Activated CD4-positive, alpha-beta T cell treated with anti-CD3 and anti-CD28 coated beads, Interleukin-2, Interleukin-4, amounts not matched to agents 100 ng/mL and 50 ng/mL, durations not matched to agents 16 hours and 8 hours (primary cell): ENCODE results near the gene GALNS.
"Not testable (repeated sequence)": the region's sequence is repeated elsewhere in the genome, so short reads cannot be mapped to it uniquely, and the experiment has no call there.

Experiments
- DNase-seq: peaks from one replicate; pipeline ENCODE4 v3.0.0-alpha.2; 2020; ENCODE audit warnings: low spot score

Gene GALNS

DNA sequence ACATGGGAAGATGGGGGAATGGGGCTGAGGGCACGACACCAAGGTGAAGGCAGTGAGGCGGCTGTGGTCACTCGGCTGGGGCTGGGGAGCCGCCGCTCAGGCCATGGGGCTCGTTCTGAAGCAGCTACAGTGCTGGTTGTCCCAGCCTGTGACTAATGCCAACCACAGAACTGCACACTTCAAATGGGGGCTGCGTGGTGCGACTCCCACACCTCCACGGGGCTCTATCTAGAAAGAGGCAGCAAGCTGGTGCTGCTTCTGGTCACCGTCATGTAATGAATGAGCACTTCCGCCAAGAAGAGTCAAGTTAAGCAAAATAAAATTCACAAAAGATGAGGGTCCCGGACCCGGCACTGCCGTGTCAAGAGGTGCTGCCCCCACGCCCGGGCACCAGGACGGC lies 20.0 kb downstream of the GALNS start:
- DNase-seq = no peak

- DNase-seq = no peak
Observed at GRCh38 chr16:88835818-88836217, 20.9 kb downstream of the GALNS start.

DNA sequence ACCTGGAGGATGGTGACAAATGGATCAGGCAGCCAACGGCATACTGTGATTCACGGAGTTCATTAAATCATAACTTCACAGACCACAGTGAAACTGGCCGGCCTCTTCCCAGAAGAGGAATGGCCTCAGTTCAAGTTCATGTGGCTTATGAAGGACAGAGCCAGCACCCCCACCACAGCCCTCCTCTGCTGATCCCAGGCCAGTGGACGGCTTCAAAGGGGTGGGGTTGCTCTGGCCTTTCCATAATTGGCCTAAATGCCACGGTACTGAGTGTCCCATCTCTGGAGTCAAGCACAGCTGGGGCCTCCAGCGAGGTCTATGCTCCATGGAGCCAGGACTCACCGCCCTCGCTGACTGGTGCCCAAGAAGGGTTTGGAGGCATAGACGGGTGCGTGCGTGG lies 21.4 kb downstream of the GALNS start:
- DNase-seq = no peak

GRCh38 chr16:88834670-88835069 lies 22.1 kb downstream of the GALNS start:
- DNase-seq = no peak

DNA sequence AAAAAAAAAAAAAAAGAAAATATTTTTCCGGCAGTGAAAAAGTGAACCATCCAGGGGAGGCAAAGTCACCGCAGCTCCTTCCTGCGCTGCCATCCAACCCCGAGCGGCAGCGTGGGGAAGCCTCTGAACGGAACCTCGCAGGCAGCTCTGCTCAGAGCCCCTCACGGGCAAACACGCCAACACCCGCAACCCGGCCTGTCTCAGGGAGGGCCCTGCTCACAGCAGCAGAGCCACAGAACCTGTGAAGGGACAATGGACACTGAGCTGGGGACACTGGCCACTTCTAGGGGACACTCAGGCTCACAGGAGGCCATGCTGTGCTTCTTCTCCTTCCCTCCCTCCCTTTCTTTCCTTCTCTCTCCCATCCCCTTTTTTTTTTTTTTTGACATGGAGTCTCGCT lies 23.7 kb downstream of the GALNS start:
- DNase-seq = no peak

DNA sequence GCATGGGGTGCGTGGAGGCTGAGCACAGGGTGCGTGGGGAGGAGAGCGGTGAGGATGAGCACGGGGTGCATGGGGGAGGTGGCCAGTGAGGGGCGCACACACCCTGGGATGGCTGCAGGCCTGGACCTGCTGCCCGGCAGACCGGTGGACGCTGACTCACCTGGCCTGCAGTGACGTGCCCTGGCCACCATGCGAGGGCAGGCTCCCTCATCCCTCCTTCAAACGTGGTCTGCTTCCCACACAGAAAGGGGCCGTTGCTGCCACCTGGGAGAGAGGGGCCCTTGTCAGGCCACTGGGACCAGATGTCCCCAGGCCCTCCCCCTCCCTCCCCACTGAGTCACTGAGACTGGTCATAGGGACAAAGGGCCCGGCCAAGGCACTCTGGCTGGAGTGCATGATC lies 24.9 kb downstream of the GALNS start:
- DNase-seq = no peak

DNA sequence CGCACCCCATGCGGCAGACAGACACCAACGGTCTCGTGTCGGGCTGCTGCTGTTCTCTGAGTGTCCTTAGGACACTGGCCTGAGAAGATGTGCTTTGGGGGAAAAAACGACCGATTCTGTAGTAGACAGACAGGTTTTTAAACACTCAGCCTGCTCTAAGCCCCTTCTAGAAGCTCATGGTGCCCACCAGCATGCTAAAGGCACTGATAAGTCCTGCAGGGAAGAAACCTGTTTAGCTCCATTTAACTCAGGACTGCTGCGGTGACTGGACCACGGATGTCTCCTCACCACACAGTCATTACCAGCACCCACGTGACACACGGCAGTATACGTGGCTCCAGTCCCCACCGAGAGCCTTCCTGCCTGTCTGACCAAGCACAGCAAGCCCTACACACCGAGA lies 26.0 kb downstream of the GALNS start:
- DNase-seq = no peak

GRCh38 chr16:88830258-88830657 lies 26.5 kb downstream of the GALNS start:
- DNase-seq = no peak

DNA sequence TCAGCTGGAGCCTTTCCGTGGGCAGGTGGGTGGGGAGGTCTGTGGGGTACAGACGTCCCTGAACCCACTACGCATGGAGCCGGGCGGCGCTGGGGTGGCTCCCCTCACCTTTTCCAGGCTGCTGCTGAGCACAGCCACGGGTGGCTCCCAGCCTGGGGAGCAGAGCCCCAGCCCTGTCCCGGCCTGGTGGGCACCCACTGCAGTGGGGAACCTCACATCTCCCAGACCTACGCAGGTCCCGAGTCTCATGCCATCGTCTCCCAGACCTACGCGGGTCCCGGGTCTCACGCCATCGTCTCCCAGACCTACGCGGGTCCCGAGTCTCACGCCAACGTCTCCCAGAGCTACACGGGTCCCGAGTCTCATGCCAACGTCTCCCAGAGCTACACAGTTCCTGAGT lies 28.0 kb downstream of the GALNS start:
- DNase-seq = no peak

- no peak for DNase-seq
Observed at GRCh38 chr16:88827727-88828126, 29.0 kb downstream of the GALNS start.

DNA sequence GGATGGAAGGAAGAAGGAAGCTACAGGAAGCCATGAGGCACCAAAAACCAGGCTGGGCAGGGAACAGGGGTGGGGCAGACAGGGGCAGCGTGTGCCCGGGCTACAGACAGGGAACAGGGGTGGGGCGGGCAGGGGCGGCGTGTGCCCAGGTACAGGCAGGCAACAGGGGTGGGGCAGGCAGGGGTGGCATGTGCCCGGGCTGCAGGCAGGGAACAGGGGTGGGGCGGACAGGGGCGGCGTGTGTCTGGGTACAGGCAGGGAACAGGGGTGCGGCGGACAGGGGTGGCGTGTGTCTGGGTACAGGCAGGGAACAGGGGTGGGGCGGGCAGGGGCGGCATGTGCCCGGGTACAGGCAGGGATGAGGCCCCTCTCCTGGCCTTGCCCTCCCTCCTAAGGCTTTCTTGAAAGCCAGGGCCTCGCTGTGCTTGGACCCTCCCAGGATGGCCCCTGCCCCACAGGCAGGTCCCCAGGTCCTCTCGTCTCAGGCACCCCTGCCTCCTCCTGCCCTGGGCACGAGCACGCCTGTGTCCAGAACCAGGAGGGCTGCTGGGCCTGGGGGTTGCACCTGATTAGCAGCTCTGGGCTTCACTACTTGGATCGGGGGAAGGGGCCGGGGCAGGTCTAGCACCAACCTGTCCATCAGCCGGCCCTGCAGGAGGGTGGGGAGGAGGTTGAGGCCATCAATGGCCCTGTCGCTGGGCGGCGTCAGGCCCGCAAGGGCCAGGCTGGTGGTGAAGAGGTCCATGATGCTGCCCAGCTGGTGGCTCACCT lies 30.5 kb downstream of the GALNS start:
- DNase-seq = no peak

DNA sequence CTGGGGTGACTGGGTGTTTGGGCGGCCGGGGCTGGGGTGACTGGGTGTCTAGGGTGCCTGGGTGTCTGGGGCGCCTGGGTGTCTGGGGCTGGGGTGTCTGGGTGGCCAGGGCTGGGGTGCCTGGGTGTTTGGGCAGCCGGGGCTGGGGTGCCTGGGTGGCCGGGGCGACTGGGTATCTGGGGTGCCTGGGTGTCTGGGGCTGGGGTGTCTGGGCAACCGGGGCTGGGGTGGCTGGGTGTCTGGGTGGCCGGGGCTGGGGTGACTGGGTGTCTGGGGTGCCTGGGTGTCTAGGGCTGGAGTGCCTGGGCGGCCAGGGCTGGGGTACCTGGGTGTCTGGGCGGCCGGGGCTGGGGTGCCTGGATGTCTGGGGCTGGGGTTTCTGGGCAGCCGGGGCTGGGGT lies 31.6 kb downstream of the GALNS start:
- no peak for DNase-seq

DNA sequence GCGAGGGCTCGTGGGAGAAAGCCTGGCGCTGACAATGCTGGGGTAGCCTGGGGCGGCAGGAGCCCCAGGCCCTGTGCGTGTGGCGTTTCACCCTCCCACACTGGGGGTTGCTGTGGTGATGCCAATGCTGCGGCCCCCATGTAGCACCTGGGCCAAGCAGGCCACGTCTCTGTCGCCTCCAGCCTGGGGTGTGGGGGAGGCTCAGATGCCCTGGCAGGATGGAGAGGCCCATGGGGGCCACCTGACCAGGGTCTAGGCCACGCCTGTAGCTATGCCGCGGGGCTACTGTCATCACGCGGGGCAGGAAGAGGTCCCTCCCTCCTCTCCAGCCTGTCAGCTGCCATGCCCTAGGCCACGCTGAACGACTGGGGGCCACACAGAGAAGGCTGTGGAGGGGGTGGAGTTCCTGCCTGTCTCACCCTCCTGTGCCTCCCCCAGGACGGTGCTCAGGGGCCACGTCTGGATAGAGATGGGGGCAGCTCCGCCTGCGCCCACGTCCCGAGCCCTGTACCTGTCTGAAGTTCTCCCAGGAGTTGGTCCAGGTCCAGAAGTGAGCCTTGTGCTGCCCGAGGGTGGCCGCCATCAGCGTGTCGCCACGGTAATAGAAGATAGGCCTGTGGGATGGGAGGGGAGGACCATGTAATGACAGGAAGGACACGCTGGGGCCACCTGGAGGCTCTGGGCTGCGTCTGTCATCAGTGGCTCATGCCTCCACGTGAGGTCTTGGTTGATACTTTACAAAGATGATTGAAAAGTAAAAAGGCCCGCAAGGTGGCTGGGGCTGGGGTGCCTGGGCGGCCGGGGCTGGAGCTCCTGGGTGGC lies 32.3 kb downstream of the GALNS start:
- no peak for DNase-seq

DNA sequence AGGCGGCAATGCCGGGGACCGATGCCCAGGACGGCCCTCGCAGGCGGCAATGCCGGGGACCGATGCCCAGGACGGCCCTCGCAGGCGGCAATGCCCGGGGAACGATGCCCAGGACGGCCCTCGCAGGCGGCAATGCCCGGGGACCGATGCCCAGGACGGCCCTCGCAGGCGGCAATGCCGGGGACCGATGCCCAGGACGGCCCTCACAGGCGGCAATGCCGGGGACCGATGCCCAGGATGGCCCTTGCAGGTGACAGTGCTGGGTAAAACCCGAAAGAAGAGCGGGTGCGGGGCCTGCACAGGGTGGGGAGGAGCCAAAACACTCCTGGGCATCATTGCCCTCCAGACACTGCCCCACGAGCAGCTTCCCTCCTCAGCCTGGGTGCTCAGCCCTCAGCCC lies 33.1 kb downstream of the GALNS start:
- DNase-seq = not testable (repeated sequence)

DNA sequence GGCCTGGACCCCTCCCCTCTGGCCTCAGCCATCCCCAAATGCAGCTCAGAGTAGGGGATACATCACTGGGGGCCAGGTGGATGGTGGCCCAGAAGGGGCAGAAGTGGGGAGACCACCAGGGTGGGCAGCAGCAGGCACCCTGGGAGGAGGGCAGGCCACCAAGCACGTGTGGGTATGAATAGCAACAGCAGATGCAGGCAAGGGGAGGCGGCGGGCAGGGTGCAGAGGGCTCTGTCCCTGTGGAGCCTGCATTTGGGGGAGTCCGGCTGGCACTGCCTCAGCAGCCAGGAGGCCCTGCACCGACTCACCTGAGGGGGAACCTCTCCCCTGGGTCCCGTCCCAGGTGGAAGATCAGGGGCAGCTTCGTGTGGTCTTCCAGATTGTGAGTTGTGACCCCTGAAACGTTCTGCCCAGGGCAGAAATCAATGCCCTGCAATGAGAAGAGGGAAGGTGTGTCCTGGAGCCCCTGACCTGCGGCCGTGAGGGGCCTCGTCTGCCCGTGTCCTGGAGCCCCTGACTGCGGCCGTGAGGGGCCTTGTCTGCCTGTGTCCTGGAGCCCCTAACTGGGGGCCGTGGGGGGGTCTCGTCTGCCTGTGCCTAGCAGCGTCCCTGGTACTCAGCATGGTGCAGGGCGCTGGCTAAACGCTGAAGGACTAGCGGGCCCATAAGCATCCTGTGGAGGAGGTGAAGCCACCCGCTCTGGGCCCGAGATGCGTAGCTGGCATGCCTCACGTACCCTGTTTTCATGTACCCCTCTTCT lies 34.3 kb downstream of the GALNS start:
- no peak for DNase-seq

DNA sequence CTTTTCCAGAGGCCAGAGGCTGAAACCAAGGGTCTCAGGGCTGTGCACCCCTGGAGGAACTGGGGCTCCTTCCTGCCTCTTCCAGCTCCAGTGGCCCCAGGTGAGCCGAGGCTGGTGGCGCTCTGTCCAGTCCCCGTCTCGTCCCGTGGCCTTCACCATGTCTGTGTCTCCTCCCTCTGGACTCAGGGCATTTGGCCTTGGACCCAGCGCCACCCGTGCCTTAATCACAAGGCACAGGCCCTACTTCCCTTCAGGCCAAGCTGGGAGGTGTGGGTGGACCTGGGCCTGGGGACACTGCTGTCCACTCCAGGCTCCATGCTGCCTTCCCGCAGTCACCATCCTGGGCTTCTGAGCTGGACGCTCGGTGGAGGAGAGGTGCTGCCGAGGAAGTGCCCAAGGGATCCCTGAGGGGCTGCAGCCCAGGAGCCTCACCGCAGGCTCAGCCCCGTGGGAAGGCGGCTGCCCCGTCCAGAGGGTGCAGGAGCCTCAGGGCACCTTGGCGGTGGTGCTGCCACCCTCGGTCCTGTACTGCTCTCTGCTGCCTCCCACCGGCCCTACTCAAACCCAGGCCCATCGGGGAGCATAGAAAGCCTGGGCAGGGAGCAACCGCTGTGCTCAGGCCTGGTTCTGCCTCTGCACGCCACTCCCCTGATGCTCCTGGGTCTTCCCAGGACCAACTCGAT lies 35.4 kb downstream of the GALNS start:
- no peak for DNase-seq

- no peak for DNase-seq
Observed at GRCh38 chr16:88820385-88821025, 36.2 kb downstream of the GALNS start.

DNA sequence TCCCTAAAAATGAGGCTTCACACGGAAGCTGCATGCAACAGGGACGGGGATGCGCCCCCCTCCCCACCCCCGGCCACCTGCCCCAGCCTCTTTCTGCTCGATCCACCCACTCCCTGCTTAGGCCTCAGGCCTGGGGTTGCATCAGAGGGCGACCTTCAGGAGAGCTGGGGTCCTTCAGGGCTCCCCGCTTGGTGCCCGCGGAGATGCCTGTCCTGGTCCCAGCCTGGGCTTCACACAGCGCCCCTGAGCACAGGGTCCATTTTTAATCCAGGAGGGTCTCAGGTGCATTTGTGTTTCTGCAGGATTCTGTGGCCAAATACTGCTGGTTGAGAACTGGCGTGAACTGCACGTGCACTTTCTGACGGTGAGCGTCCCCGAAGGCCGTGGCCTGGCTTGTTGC lies 37.6 kb downstream of the GALNS start:
- DNase-seq = no peak

GRCh38 chr16:88818575-88818874 lies 38.2 kb downstream of the GALNS start:
- DNase-seq = no peak

DNA sequence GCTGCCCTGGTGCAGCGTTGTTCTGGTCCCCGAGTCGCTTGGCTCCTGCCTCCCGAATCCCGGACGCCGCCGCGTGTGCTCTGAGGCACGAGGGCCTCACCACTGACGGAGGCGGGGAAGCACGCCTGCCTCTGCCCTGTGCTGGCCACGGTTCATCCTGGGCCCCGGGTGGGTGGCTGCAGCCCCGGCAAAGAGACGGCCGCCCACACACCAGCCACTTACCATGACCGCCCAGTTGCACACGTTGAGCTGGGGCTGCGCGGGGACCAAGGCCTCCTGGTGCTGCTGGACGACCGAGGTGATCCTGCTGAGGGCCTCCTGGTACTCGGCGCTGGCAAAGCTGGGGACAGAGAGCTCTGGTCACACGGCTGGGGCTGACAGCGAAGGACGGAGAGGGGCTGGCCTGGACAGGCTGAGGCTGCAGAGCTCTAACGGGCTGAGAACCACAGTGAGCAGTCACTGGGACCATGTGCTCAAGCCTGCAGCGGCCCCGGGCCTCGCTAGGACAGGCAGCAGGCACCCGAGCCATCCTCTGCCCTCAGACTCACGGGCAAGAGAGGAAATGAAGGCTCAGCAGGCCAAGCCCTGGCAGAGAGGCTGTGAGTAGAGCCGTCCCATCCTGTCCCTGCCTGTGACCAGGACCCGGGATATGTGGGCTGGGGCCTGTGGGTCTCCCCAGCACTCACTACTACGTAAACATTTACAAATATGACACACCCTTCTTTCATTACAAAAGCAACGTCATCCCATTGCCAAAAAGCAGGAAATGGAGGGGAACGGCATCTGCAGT lies 38.8 kb downstream of the GALNS start:
- DNase-seq = no peak
